HK-2 (cell line): ENCODE measurements around the gene ANKMY1.
"Not testable (repeated sequence)": the region's sequence is repeated elsewhere in the genome, so short reads cannot be mapped to it uniquely, and the experiment has no call there.

Experiments
- DNase-seq: peaks from one replicate; pipeline ENCODE4 v3.0.0-alpha.2; 2018; ENCODE audit not compliant: unreplicated experiment

The ANKMY1 gene

DNA sequence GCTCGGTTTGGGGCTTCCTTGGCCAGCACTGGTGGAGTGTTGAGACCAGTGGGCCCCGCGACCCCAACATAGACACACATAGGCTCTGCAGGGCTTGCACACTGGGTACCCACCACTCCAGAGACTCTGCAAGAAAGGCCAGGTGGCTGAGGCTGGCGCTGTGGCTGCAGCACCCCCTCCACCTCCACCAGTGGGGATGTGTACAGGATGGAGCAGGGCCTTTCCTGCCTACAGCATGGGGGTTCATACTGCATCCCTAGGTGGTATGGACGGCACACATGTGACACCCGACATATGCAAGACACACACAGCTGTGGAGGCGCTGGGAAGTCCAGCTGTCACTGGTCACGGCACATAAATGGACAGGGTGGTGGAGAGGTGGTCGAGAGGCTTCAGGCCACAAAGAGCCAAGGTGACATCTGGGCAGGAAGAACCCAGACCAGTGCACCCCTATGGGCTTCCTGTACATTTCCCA, 11.8 kb upstream of the ANKMY1 start:
- no peak for DNase-seq

DNA sequence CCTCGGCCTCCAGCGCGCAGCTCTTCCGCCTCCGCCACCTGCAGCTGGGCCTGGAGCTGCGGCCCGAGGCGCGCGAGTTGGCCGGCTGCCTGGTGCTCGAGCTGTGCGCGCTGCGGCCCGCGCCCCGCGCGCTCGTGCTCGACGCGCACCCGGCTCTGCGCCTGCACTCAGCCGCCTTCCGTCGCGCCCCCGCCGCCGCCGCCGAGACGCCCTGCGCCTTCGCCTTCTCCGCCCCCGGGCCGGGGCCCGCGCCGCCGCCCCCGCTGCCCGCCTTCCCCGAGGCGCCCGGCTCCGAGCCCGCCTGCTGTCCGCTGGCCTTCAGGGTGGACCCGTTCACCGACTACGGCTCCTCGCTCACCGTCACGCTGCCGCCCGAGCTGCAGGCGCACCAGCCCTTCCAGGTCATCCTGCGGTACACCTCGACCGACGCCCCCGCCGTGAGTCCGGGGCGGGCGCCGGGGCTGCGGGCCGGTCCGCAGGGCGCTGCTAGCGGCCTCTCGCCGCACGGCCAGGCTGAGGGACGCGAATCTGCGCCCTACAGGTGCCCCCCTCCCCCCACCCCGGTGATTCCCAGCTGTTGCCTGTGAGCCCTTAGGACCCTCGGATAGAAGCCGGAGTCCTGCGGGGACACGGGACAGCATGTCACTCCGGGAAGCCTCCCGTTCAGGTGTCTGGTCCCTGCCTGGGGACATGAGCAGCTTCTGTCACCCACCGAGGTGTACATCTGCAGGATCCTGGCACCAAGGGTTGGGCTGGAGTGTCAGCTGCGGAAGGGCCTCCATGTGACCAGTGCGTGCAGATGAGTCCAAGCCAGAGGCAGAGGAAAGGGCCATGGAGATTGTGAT, 11.1 kb upstream of the ANKMY1 start:
- DNase-seq = no peak

- no peak for DNase-seq
Observed at GRCh38 chr2:240567872-240568677, 10.3 kb upstream of the ANKMY1 start, which contains the start of gene RNPEPL1. Gene RNPEPL1, plus strand, starts transcription at chr2:240568484. Its CDS starts 103 bp downstream, at chr2:240568587.

DNA sequence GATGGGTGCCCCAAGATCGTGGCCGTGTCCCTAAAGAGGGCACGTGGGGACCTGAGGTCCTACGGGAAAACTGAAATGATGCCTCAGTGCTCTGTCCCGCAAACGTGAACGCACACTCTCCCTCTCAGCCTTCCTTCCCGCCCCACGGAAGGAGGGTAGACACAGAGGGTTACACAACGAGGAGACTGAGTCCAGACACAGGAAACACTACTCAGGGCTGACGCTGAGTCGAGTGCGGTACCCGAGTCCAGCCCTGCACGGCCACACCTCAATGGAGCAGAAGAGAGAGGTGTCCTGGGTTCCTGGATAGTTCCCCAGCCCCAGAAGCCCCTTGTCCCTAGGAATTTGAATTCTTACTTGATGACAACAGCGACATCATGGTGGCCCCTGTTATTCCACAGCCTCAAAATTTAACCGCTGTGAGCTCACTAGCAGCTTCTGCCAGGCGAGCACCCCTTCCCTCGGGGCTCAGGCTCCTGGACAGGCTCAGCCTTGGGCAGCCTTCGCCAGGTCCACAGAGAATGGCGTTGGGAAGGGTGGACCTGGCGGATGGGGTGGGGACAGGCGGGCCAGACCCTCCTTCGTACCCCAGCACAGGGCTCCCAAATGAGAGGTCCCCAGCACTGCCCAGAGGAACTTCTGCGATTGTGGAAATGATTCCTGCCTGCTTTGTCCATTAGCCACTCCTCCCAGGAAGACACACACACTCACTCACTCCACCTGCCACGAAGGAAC, 9.5 kb upstream of the ANKMY1 start:
- DNase-seq = no peak

- peak; percentile 93 for DNase-seq
Observed at GRCh38 chr2:240566203-240567136, 8.7 kb upstream of the ANKMY1 start.

DNA sequence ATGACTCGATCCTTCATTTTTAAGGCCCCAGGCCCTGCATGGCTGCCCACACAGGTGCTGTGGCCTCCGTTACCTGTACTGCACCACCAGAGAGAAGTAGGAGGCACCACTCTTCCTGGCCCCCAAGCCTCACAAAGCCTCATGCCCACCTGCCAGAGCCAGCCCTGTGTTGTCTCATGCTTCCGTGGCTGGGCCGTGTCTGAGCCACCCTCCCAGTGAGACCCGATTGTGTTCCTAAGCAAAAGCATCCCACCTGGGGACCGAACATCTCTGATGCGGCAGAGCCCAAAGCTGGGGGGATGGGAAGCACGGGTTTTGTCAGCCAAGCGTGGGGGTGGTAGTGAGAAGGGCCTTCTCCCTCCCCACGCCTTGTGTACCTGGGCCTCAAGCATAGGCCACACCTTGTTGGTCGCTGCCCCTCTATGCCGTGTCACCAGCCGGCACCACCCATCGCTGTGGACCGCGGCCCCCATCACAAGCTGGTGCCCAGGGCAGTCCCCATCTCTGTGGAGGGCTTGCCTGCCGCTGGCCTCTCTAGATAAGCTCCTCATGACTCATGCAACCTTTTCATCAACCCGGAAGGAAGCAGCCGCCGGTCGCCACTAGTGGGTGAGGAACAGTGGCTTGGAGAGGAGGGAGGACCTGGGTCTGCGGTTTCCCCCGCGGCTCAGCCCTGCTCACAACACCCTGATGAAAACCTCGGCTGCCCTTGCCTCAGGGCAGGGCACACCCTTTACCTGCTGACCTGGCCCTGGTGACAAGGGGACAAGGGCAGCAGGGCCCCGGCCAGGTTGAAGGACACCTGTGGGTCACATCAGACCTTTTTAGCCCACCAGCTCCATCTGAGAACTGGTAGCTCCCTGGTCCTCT, 7.8 kb upstream of the ANKMY1 start:
- peak; percentile 94 for DNase-seq

- no peak for DNase-seq
Observed at GRCh38 chr2:240564561-240565332, 7.0 kb upstream of the ANKMY1 start.

- no peak for DNase-seq
Observed at GRCh38 chr2:240563951-240564560, 6.3 kb upstream of the ANKMY1 start.

DNA sequence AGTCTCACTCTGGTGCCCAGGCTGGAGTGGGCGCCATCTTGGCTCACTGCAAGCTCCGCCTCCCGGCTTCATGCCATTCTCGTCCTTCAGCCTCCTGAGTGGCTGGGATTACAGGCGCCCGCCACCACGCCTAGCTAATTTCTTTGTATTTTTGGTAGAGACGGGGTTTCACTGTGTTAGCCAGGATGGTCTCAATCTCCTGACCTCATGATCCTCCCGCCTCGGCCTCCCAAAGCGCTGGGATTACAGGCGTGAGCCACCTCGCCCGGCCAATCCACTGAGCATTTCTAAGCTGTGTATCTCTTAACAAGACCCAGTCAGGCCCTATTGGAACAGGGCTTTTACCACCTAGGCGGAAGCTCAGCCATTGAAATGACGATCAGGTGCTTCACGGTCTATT, 5.4 kb upstream of the ANKMY1 start:
- DNase-seq = not testable (repeated sequence)

GRCh38 chr2:240561325-240561971, 3.7 kb upstream of the ANKMY1 start:
- DNase-seq = no peak

GRCh38 chr2:240560480-240561324, 2.9 kb upstream of the ANKMY1 start:
- DNase-seq = peak; percentile 99

GRCh38 chr2:240560084-240560479, 2.3 kb upstream of the ANKMY1 start, which contains the start of gene DUSP28:
Gene DUSP28, plus strand, starts transcription at chr2:240560357. Its CDS starts 328 bp downstream, at chr2:240560685.
- peak; percentile 92 for DNase-seq

- no peak for DNase-seq
Observed at GRCh38 chr2:240559286-240559685, 1.5 kb upstream of the ANKMY1 start.

DNA sequence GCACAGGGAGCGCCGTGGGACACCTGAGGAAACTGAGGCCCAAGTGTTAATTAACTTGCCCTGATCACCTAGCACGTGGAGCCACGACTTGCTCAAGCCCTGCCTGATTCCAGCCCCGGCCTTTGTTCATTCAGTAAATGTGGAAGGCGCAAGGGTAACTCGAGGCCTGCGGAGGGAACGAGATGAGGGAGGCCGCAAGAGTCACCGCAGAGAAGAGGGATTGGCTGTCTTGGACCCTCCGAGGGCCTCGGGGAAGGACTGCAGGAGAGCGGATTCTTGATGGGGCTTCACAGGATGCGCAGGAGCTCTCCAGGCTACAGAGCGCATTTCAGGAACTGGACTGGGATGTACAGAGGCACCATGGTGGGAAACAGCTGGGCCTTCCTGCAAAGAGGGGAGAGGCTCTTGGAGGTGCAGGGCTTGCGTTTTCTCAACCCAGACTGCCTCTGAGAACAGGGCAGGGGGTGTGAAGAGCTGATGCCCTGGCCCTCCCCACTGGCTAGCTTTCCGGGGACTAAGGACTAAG, 511 bp upstream of the ANKMY1 start:
- no peak for DNase-seq

GRCh38 chr2:240557101-240557751, 562 bp downstream of the ANKMY1 start:
- DNase-seq = no peak

DNA sequence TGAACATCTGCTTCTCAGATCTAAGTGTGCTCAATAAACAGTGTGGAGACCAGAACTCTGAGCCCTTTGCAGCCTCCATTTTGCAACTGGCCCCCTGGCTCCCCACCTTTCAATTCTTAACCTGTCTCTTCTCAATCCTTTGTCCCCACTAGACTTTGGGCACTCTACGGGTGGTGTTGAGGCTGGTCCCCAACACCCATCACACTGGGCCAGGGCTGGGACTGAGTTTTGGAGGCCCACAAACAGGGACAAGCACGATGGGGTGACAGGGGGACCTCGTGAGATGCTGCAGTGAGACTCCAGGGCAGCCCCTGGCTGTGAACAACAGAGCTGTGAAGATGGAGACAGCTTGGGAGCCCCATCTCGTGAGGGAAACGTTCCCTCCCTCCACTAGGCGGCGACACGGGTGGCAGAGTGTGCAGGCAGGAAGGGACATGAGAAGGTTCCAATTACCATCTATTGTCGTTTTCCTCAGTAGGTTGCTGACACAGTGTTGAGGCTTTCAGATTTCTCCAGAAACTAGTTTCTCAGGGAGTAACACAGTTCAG, 1.2 kb downstream of the ANKMY1 start:
- no peak for DNase-seq
